Suprapubic skin (tissue), 4 donors: ENCODE results near the gene TBC1D25. TPM values are rescaled to one million over a fixed set of nuclear protein-coding genes. Genes with fewer than 3 reads are reported as not detected.

Experiments used
- DNase-seq, 2 donors: peaks; one replicate each; pipeline ENCODE4 v3.0.0-alpha.2; 2019; ENCODE audit warnings: low spot score in 2 of 2
- H3K27ac ChIP-seq: fragments of 200-600 bp; sonication (generic); one replicate; pipeline ENCODE4 v1.5.1; 2019
- H3K27me3 ChIP-seq: fragments of 200-600 bp; sonication (generic); one replicate; pipeline ENCODE4 v1.5.1; 2019
- H3K36me3 ChIP-seq: fragments of 200-600 bp; sonication (generic); one replicate; pipeline ENCODE4 v1.5.1; 2019
- H3K4me1 ChIP-seq: fragments of 200-600 bp; sonication (generic); one replicate; pipeline ENCODE4 v1.5.1; 2019
- H3K4me3 ChIP-seq: fragments of 200-600 bp; sonication (generic); one replicate; pipeline ENCODE4 v1.5.1; 2019; ENCODE audit warnings: mild to moderate bottlenecking
- H3K9me3 ChIP-seq: fragments of 200-600 bp; sonication (generic); one replicate; pipeline ENCODE4 v1.5.1; 2019
- CTCF ChIP-seq, 2 donors: fragments of 200-600 bp in 1 of 2; fragments of 450-650 bp in 1 of 2; sonication (generic) in 1 of 2; IDR thresholded peaks; one replicate each; pipeline ENCODE4 v1.5.1; 2016 to 2019; ENCODE audit warnings: antibody characterized with exemption in 2 of 2, mild to moderate bottlenecking in 1 of 2, moderate library complexity in 1 of 2
- EP300 ChIP-seq: sonication (generic); formaldehyde crosslinking; IDR thresholded peaks from one replicate; pipeline ENCODE4 v1.6.1; 2017; ENCODE audit warnings: antibody characterized with exemption
- POLR2A ChIP-seq, 2 donors: fragments of 450-650 bp; IDR thresholded peaks; one replicate each; pipeline ENCODE4 v1.6.1; 2017; ENCODE audit warnings: antibody characterized with exemption in 2 of 2, mild to moderate bottlenecking in 2 of 2, moderate library complexity in 2 of 2
- POLR2AphosphoS5 ChIP-seq, 3 donors: sonication (generic); formaldehyde crosslinking; IDR thresholded peaks; one replicate each; pipeline ENCODE4 v1.6.1; 2017; ENCODE audit warnings: antibody characterized with exemption in 3 of 3
- WGBS: methylation state at CpG from one replicate; pipeline ENCODE4 v1.1.5; 2018; 5-methylcytosine and 5-hydroxymethylcytosine counted together
- total RNA-seq, 4 donors: library from RNA; depleted of rRNA; stranded (reverse); fragments of >200 nt; gene quantifications; one replicate each; pipeline ENCODE4 v1.1.0, GENCODE V29; 2016

The TBC1D25 gene
- total RNA-seq, 4 donors from 2014 or later, result 12.9 to 21.2 (median 17.3) TPM

- no peak for DNase-seq
- no peaks in the 10 kb centered on the region for H3K27me3 ChIP-seq
- H3K4me3 ChIP-seq, result no peak overlapping the region
- no peak overlapping the region for H3K27ac ChIP-seq
- 71% methylated on average over 7 of the region's 7 CpGs for WGBS
- peaks cover 5% of the 10 kb centered on the region for H3K4me1 ChIP-seq
- TF ChIP-seq EP300 (no peak), POLR2AphosphoS5 (IDR thresholded peaks at IDR 0.05) (no peak), POLR2A (IDR thresholded peaks at IDR 0.05) (no peak), CTCF (IDR thresholded peaks at IDR 0.05) (no peak)
- no peaks in the 10 kb centered on the region for H3K9me3 ChIP-seq
- H3K36me3 ChIP-seq, result no peaks in the 10 kb centered on the region
Measured at GRCh38 chrX:48504261-48504660, 35.3 kb upstream of the TBC1D25 start.

GRCh38 chrX:48505481-48505880 is 34.0 kb upstream of the TBC1D25 start:
- H3K4me3 ChIP-seq, result no peak overlapping the region
- WGBS, result 80% methylated on average over 5 of the region's 5 CpGs
- no peak overlapping the region for H3K27ac ChIP-seq
- H3K27me3 ChIP-seq, result no peaks in the 10 kb centered on the region
- no peak for DNase-seq
- peaks cover 11% of the 10 kb centered on the region for H3K4me1 ChIP-seq
- no peaks in the 10 kb centered on the region for H3K36me3 ChIP-seq
- no peaks in the 10 kb centered on the region for H3K9me3 ChIP-seq
- TF ChIP-seq POLR2AphosphoS5 (IDR thresholded peaks at IDR 0.05) (no peak), EP300 (no peak)

- 86% methylated on average over 5 of the region's 5 CpGs for WGBS
- Histone ChIP-seq H3K27ac (no peak overlapping the region), H3K36me3 (no peaks in the 10 kb centered on the region)
Measured at GRCh38 chrX:48507246-48507645, 32.3 kb upstream of the TBC1D25 start.

GRCh38 chrX:48508400-48509244 is 30.9 kb upstream of the TBC1D25 start, which contains the start of gene PORCN:
Gene PORCN (plus strand): TSS chrX:48508992. CDS start chrX:48509821, 829 bp downstream.
- Histone ChIP-seq H3K4me3 (peak within 1 kb of the TSS; percentile 70), H3K4me1 (peaks cover 11% of the 10 kb centered on the region), H3K27ac (peak within 1 kb of the TSS; percentile 67), H3K27me3 (no peaks in the 10 kb centered on the region), H3K36me3 (no peaks in the 10 kb centered on the region), H3K9me3 (no peaks in the 10 kb centered on the region)
- peak; percentile 83 to 91 for DNase-seq
- TF ChIP-seq POLR2AphosphoS5 (IDR thresholded peaks at IDR 0.05) (no peak), EP300 (no peak), POLR2A (IDR thresholded peaks at IDR 0.05) (no peak), CTCF (IDR thresholded peaks at IDR 0.05) (no peak)
- WGBS, result 51% methylated on average over 41 of the region's 65 CpGs

More at GRCh38 chrX:48507246-48507645, 32.3 kb upstream of the TBC1D25 start:
- H3K9me3 ChIP-seq, result no peaks in the 10 kb centered on the region
- H3K4me1 ChIP-seq, result peaks cover 11% of the 10 kb centered on the region
- no peak overlapping the region for H3K4me3 ChIP-seq
- DNase-seq, result no peak
- H3K27me3 ChIP-seq, result no peaks in the 10 kb centered on the region
- TF ChIP-seq POLR2A (IDR thresholded peaks at IDR 0.05) (no peak), POLR2AphosphoS5 (IDR thresholded peaks at IDR 0.05) (no peak), CTCF (IDR thresholded peaks at IDR 0.05) (no peak), EP300 (no peak)

- TF ChIP-seq POLR2A (IDR thresholded peaks at IDR 0.05) (no peak), POLR2AphosphoS5 (IDR thresholded peaks at IDR 0.05) (no peak), CTCF (IDR thresholded peaks at IDR 0.05) (no peak), EP300 (no peak)
- Histone ChIP-seq H3K9me3 (no peaks in the 10 kb centered on the region), H3K4me1 (peaks cover 11% of the 10 kb centered on the region), H3K36me3 (no peaks in the 10 kb centered on the region), H3K27ac (peak overlapping the region; percentile 67), H3K4me3 (peak overlapping the region; percentile 70), H3K27me3 (no peaks in the 10 kb centered on the region)
- DNase-seq, result no peak
- WGBS, result 33% methylated on average over 16 of the region's 16 CpGs
Measured at GRCh38 chrX:48509245-48509590, 30.3 kb upstream of the TBC1D25 start.
